ENCODE measurements around the gene TBX15. TPM values are rescaled to one million over a fixed set of nuclear protein-coding genes. Genes with fewer than 3 reads are reported as not detected.

The TBX15 gene
- total RNA-seq = not detected

DNA sequence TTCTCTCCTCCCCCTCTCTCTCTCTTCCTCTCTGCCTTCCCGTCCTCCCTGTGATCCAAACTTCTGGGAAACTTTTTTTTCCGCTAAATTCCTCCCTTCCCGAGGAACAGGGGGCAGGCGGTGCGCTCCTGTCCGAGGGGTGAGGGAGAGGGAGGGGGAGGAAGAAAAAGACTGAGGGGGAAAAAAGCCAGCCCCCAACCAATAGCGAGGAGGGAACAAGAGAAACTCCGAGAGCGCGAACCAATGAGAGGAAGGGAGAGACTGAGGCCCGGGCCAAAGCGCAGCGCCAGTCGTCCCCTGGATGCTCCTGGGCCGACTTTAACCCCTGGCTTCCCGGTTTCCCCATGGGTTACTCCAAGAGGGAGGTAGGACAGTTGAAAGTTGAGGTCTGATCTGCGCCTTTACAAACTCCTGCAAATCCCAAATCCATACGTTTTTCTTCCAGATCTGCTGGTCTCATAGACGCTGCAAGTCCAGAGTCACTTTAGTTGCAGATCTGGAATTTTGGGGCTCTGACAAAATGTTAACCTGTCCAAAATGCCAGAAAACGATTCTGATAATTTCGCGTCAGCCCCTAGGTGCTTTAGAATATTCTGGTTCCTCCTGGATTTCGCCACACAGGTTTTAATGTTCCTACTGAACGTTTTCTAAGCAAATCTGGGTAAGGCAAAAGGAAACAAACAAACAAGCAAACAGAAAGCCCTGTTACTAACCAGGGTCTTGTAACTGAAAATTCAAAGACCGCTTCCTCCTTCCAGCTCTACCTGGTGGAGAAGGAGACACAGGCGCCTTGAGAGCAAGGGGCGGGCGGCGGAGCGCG, at the start of gene TBX15:
Gene TBX15, minus strand, starts transcription at position 158 of the 820 bp plus-strand sequence. CDS start 548 bp downstream, outside the sequence.
- Mint-ChIP-seq H3K27me3 (ENCODE audit: low read depth) (peaks cover 93% of the 10 kb centered on the region), H3K4me1 (ENCODE audit: low read depth) (peaks cover 29% of the 10 kb centered on the region), H3K4me3 (peak within 1 kb of the TSS; percentile 13), H3K9me3 (peaks cover 5% of the 10 kb centered on the region), H3K36me3 (ENCODE audit: insufficient read depth) (peaks cover 3% of the 10 kb centered on the region)
- ATAC-seq (no peak), DNase-seq (no peak)

DNA sequence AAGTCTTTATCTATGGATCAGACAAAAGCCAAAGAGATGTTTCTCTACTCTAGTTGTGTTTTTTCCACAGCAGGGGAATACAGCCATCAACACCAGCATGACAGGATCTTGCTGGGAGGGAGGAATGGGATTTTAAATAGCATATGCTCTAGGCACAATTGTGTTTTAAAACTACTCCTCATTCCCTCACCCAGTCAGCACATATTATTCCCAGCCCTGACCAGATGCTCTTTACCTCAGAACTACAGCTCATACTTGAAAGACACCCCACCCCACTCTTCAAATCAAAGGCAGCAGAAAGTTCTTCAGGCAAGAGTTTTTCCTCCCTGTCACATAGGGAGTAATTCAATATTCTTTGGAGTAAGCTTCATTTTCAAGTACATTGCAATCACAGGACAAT, 46.2 kb upstream of the TBX15 start:
- no peaks in the 10 kb centered on the region for H3K9me3 Mint-ChIP-seq
- H3K36me3 Mint-ChIP-seq (ENCODE audit: insufficient read depth) = peaks cover 71% of the 10 kb centered on the region
- ATAC-seq = no peak

DNA sequence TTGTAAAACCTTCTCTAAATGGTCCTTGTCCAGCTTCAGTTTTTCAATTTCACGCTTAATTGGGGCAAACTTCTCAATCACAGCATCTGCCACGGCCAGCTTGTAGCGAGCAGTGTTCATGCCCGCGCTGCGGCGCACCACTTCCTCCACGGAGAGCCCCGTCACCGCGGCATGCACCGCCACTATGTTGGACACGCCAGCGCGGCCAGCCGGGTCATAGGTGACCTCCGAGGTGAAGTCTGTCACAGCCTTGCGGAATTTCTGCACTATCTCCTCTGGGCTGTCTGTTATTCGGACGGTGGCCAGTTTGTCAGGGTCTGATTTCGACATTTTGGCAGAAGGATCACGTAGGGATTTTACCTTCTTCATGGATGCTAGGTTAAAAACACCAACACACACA, 44.8 kb upstream of the TBX15 start:
- no peak for ATAC-seq
- H3K36me3 Mint-ChIP-seq (ENCODE audit: insufficient read depth) = peaks cover 73% of the 10 kb centered on the region
- no peaks in the 10 kb centered on the region for H3K4me1 Mint-ChIP-seq (ENCODE audit: low read depth)
- H3K4me3 Mint-ChIP-seq = no peak overlapping the region
- H3K27me3 Mint-ChIP-seq (ENCODE audit: low read depth) = no peaks in the 10 kb centered on the region
- DNase-seq = no peak
- H3K9me3 Mint-ChIP-seq = no peaks in the 10 kb centered on the region

More for the DNA sequence above, 46.2 kb upstream of the TBX15 start:
- no peaks in the 10 kb centered on the region for H3K27me3 Mint-ChIP-seq (ENCODE audit: low read depth)
- no peak overlapping the region for H3K4me3 Mint-ChIP-seq
- H3K4me1 Mint-ChIP-seq (ENCODE audit: low read depth) = no peaks in the 10 kb centered on the region
- DNase-seq = no peak

DNA sequence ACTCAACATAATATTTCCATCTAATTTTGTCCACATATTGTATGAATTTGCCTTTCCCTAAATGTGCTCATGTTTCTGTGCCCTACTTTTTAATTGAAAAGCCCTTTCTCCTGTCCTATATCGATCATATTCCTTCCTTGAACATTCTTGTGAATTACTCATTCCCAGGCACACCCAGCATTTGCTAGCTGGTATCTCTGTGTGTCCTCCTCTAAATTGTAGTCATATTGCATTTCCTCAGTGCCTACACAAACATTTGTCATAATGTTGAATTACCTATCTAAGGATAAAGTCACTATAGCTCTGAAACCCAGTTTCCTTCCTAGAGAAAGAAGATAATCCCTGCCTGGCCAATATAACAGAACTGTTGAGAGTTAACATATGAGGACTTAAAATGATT, 39.6 kb upstream of the TBX15 start:
- H3K9me3 Mint-ChIP-seq = peaks cover 4% of the 10 kb centered on the region
- no peak overlapping the region for H3K4me3 Mint-ChIP-seq
- no peaks in the 10 kb centered on the region for H3K27me3 Mint-ChIP-seq (ENCODE audit: low read depth)
- ATAC-seq (no peak), DNase-seq (no peak)
- H3K4me1 Mint-ChIP-seq (ENCODE audit: low read depth) = no peaks in the 10 kb centered on the region
- peaks cover 43% of the 10 kb centered on the region for H3K36me3 Mint-ChIP-seq (ENCODE audit: insufficient read depth)

DNA sequence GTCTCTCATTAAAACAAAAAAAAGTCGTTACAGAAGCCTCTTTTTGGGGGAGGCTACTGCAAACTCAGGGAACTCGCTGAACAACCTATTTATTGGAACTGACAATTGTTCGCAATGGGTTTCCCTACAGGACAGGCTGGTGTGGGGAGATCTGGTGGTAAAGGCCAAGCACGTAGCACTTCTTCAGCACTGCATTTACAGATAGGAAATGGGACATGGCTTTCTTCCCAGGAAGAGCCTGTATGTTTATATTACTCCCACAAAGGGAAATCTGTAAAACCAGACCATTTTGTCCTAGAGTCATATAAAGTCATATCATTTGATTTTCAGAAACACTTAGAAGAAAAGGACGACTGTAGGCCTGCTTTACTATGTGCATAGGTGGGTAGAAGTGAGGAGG, 38.8 kb upstream of the TBX15 start:
- Mint-ChIP-seq H3K36me3 (ENCODE audit: insufficient read depth) (peaks cover 36% of the 10 kb centered on the region), H3K4me1 (ENCODE audit: low read depth) (no peaks in the 10 kb centered on the region), H3K27me3 (ENCODE audit: low read depth) (no peaks in the 10 kb centered on the region), H3K4me3 (no peak overlapping the region), H3K9me3 (peaks cover 4% of the 10 kb centered on the region)
- DNase-seq (no peak), ATAC-seq (no peak)

DNA sequence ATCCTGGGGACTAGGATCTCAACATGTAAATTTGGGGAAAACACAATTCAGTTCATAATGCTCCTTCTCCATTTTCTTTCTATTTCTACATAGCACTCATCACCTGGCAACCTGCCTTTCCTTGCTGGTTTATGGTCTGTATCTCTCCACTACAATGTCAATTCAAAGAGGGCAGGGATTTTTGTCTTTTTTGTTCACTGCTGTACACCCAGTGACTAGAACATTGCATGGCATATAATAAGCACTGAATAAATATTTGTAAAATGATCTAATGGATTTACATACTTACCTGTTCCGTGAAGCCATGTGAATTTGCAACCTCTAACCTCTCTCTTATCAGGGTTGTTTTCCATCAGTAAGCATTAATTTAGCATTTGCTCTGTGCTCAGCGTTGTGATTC, 27.4 kb upstream of the TBX15 start:
- H3K4me1 Mint-ChIP-seq (ENCODE audit: low read depth) = no peaks in the 10 kb centered on the region
- DNase-seq (no peak), ATAC-seq (no peak)
- H3K4me3 Mint-ChIP-seq = no peak overlapping the region
- peaks cover 41% of the 10 kb centered on the region for H3K36me3 Mint-ChIP-seq (ENCODE audit: insufficient read depth)
- peaks cover 23% of the 10 kb centered on the region for H3K9me3 Mint-ChIP-seq
- peaks cover 16% of the 10 kb centered on the region for H3K27me3 Mint-ChIP-seq (ENCODE audit: low read depth)

DNA sequence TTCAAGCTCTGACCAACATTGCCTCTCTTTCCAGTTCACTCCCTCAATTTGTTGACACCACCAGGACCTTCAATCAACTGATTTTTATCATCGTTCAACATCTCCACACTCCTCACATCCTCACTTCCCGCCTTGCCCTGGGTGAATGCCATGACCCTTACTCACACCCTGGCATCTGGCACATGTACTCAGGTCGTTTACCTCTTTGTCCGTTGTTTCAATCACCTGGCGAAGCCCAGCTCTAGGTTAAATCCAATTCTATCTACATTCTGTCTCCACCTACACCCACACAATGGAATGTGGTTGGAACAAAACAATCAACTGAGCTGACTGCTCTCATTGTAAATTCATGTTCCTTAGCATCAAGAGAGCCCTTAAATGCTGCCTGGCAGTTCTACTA, 24.2 kb upstream of the TBX15 start:
- peaks cover 7% of the 10 kb centered on the region for H3K4me1 Mint-ChIP-seq (ENCODE audit: low read depth)
- ATAC-seq (no peak), DNase-seq (no peak)
- peaks cover 16% of the 10 kb centered on the region for H3K36me3 Mint-ChIP-seq (ENCODE audit: insufficient read depth)
- peaks cover 29% of the 10 kb centered on the region for H3K9me3 Mint-ChIP-seq
- H3K4me3 Mint-ChIP-seq = no peak overlapping the region
- peaks cover 40% of the 10 kb centered on the region for H3K27me3 Mint-ChIP-seq (ENCODE audit: low read depth)

DNA sequence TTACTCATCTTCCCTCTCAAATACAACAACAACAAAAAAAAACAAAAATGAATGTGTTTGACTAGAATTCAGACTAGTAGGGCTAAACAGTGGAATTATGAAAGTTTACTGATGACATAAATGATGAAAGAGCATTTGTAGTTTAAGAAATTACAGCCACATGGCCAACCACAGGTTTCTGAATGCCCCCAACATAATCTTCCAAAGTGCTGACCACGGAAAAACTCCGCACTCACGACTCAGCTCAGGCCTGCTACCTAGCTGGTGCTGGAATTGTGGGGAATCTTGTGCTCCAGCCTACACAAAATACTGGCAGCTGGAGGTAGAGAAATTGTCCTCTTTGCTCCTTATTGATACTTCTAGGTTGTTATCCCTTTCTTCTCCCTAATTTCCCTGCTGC, 23.6 kb upstream of the TBX15 start:
- ATAC-seq = no peak
- H3K9me3 Mint-ChIP-seq = peaks cover 29% of the 10 kb centered on the region
- no peak overlapping the region for H3K4me3 Mint-ChIP-seq
- DNase-seq = no peak
- peaks cover 16% of the 10 kb centered on the region for H3K36me3 Mint-ChIP-seq (ENCODE audit: insufficient read depth)
- peaks cover 45% of the 10 kb centered on the region for H3K27me3 Mint-ChIP-seq (ENCODE audit: low read depth)
- peaks cover 7% of the 10 kb centered on the region for H3K4me1 Mint-ChIP-seq (ENCODE audit: low read depth)

DNA sequence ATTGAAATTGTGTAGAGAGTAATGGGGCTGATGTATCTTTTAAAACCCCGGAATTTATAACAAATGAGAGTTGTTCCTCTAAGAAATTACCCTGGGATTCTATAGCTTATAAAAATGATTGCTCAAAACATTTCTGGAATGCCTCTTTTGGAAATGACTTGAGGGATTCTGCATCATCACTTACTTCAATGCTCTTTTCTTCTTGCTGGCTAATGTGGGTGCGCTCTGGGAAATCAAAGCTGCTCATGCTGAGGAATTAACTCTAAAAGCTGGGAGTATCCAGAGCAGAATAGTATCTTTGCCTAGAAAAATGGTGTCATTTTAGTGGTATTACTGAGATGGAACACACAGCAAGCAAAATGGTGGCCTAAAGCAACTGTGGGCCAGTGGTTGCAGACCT, 23.0 kb upstream of the TBX15 start:
- H3K9me3 Mint-ChIP-seq = peaks cover 29% of the 10 kb centered on the region
- H3K4me1 Mint-ChIP-seq (ENCODE audit: low read depth) = peaks cover 7% of the 10 kb centered on the region
- peaks cover 51% of the 10 kb centered on the region for H3K27me3 Mint-ChIP-seq (ENCODE audit: low read depth)
- DNase-seq (no peak), ATAC-seq (no peak)
- H3K36me3 Mint-ChIP-seq (ENCODE audit: insufficient read depth) = peaks cover 16% of the 10 kb centered on the region
- no peak overlapping the region for H3K4me3 Mint-ChIP-seq

DNA sequence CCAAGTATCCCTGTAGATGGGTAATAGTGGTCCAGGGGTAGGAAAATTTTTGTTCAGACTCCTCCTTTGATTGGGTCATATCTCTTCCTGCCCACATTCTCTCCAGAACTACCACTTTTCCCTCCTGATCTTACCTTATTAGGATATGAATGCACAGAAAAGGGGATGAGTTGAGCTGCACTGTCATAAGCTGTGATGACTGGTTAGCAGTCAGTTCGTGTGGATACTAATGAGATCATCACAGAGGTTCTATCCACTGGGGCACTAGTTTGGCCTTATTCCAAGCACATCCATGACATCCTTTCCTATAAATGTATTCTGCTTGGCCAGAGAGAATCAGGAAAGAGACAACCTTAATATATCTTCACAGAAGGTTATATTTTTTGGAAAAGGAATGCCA, 22.1 kb upstream of the TBX15 start:
- Mint-ChIP-seq H3K4me1 (ENCODE audit: low read depth) (peaks cover 7% of the 10 kb centered on the region), H3K4me3 (no peak overlapping the region)

DNA sequence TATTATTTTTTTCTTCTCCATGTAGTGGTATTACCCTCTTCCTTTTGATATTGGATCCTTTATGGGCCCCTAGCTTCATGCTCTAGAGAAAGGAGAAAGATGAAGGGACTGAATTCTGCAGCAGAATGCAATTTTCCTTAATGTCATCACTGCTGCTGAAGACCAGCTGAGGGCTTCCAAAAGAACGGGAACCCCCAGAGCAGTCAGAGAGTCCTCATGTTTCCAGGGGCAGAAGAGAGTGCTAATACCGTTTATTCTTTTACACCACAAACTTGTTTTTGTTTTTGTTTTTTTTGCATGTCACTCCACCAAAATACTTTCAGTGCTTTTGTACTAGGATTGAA, 21.1 kb upstream of the TBX15 start:
- Mint-ChIP-seq H3K4me1 (ENCODE audit: low read depth) (peaks cover 7% of the 10 kb centered on the region), H3K27me3 (ENCODE audit: low read depth) (peaks cover 64% of the 10 kb centered on the region), H3K4me3 (no peak overlapping the region), H3K36me3 (ENCODE audit: insufficient read depth) (peaks cover 5% of the 10 kb centered on the region), H3K9me3 (peaks cover 31% of the 10 kb centered on the region)
- no peak for DNase-seq
- no peak for ATAC-seq

More for the DNA sequence above, 22.1 kb upstream of the TBX15 start:
- peaks cover 11% of the 10 kb centered on the region for H3K36me3 Mint-ChIP-seq (ENCODE audit: insufficient read depth)
- H3K9me3 Mint-ChIP-seq = peaks cover 34% of the 10 kb centered on the region
- ATAC-seq (no peak), DNase-seq (no peak)
- peaks cover 58% of the 10 kb centered on the region for H3K27me3 Mint-ChIP-seq (ENCODE audit: low read depth)

DNA sequence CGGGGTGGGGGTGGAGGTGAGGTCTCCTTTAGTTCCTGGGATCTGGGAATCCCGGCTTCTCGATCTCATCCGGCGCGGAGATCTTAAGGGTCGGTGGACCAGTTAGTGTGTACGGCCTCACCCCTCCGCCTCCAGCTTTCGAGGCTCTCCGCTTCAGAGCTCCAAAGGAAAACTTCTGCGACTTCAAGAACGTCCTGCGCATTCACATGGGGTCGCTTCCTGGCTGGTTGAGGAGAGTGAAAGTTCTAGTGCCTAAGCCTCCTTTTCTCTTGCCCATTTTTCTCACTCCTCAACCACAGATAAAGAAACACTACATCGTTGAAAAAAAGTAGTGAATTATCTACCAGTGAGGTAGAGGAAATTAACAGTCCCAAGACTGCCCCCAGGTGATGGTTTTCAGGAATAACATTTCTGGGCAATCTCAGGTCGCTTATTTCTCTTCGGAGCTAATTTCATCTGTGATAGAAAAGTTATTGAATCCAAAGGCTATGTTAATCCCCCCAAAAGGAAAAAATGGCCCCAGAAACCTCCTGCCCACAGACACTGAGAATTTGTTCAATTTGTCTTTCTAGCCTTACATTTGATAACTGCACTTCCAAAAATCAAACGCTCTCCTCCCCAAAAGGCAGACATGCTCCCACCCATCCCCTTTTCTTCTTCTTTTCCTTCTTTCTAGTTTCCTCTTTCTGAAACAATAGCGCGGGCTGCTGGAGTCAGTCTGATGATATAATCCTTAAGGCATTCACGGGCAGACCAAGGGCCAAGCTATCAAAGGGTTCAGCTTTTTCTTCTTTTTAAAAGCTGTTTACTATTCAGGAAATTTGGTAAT, 20.6 kb upstream of the TBX15 start:
- Mint-ChIP-seq H3K4me1 (ENCODE audit: low read depth) (peaks cover 7% of the 10 kb centered on the region), H3K4me3 (peak overlapping the region; percentile 30), H3K36me3 (ENCODE audit: insufficient read depth) (peaks cover 5% of the 10 kb centered on the region), H3K27me3 (ENCODE audit: low read depth) (peaks cover 69% of the 10 kb centered on the region), H3K9me3 (peaks cover 31% of the 10 kb centered on the region)
- peak; percentile 35 to 36 for ATAC-seq
- DNase-seq = no peak

DNA sequence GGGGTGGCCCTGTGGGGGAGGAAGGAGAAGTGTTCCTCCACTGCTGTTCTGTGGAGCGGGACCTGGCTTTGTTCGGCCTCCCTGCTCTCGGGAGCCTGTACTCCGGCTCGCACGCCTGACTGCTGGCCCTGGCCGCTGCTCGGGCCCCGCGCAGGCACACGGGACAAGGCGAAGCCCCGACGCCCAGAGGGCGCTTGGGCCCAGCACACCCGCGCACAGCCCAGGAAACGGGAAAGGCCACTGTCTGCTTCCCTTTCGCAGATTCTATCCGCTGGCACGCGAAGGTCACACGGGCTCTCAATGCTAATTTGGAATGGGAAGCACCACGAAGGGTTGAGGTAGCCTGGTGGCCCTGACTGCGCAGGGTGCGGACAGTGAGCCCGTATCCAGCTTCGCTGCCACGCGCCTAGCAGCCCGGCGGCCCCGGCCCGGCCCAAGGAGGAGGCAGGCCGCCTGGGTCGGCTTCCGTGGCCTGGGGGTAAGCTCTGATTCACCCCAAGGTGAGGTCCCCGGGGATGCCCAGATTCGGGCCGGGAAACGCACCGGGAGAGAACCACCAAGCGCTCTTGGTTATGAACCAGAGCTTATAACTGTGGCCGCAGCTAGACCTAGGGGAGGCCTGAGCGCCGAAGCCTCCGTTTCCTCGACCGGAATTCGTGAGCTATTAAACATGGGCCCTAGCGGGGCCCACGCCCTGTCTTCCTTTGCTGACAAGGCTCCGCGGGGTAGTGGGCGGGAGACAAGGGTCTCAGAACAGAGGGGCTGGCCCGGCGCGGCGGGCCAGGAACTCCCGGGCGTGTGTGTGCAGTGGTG, 19.7 kb upstream of the TBX15 start:
- peaks cover 75% of the 10 kb centered on the region for H3K27me3 Mint-ChIP-seq (ENCODE audit: low read depth)
- DNase-seq (no peak), ATAC-seq (peak; percentile 36 to 40)
- peaks cover 33% of the 10 kb centered on the region for H3K9me3 Mint-ChIP-seq
- no peak overlapping the region for H3K4me3 Mint-ChIP-seq
- H3K4me1 Mint-ChIP-seq (ENCODE audit: low read depth) = peaks cover 7% of the 10 kb centered on the region
- H3K36me3 Mint-ChIP-seq (ENCODE audit: insufficient read depth) = peaks cover 4% of the 10 kb centered on the region

DNA sequence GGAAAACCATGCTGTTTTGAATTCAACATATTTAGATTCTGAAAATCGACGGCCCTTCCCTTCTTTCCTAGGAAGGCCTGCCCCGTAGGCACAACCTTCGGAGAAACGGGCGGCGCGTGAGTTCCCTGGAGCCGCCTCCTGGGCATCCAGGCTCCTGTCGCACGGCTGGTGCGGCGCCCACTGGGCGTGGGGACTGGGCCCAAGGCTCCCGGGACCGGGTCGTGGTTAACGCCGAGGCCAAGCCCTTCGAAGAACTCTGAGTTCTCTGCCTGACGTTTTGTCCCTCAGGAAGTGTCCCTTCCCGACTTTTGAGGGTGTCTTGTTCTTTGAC, 19.2 kb upstream of the TBX15 start:
- ATAC-seq (no peak), DNase-seq (no peak)
- Mint-ChIP-seq H3K9me3 (peaks cover 28% of the 10 kb centered on the region), H3K4me1 (ENCODE audit: low read depth) (peaks cover 7% of the 10 kb centered on the region), H3K4me3 (no peak overlapping the region), H3K27me3 (ENCODE audit: low read depth) (peaks cover 74% of the 10 kb centered on the region), H3K36me3 (ENCODE audit: insufficient read depth) (peaks cover 2% of the 10 kb centered on the region)

Data from activated T-cell treated with anti-CD3 and anti-CD28 coated beads, Interleukin-2, amount 50 U/mL, for 4 hours (primary cell).